VCaP (cell line): ENCODE measurements around the gene CATSPER1.
A peak's percentile ranks its signal among the peaks of the same experiment; 100 is the strongest.

Source experiments
- H3K27ac ChIP-seq: fragments of 450-650 bp; 2 replicates; pipeline ENCODE4 v1.5.1; 2017
- TF ChIP-seq, protein P1 (sequence below): fragments of 450-650 bp; conservative IDR thresholded peaks from 2 replicates; pipeline ENCODE4 v1.5.1; 2017; ENCODE audit warnings: mild to moderate bottlenecking, moderate library complexity

CATSPER1 gene

DNA sequence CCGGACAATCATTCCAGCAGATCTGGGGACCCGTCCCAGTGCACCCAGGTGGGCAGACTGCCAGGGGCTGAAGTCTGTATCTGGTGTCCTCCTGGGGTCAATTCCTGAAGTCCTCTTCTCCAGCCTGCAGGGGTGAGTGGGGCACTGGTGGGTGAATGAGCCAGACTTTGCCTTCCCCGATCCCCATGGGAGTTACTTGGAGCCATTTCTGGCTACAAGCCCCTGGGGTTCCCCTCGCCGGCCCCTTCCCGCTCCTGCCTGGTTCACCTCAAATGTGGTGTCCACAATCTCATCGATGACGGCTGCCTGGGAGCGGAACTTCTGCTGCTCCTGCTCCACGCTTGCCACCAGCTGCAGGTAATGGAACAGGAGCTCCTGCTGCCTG is 9.5 kb downstream of the CATSPER1 start:
- H3K27ac ChIP-seq: no peak overlapping the region
- TF ChIP-seq, protein P1, sequence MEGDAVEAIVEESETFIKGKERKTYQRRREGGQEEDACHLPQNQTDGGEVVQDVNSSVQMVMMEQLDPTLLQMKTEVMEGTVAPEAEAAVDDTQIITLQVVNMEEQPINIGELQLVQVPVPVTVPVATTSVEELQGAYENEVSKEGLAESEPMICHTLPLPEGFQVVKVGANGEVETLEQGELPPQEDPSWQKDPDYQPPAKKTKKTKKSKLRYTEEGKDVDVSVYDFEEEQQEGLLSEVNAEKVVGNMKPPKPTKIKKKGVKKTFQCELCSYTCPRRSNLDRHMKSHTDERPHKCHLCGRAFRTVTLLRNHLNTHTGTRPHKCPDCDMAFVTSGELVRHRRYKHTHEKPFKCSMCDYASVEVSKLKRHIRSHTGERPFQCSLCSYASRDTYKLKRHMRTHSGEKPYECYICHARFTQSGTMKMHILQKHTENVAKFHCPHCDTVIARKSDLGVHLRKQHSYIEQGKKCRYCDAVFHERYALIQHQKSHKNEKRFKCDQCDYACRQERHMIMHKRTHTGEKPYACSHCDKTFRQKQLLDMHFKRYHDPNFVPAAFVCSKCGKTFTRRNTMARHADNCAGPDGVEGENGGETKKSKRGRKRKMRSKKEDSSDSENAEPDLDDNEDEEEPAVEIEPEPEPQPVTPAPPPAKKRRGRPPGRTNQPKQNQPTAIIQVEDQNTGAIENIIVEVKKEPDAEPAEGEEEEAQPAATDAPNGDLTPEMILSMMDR: no peak

DNA sequence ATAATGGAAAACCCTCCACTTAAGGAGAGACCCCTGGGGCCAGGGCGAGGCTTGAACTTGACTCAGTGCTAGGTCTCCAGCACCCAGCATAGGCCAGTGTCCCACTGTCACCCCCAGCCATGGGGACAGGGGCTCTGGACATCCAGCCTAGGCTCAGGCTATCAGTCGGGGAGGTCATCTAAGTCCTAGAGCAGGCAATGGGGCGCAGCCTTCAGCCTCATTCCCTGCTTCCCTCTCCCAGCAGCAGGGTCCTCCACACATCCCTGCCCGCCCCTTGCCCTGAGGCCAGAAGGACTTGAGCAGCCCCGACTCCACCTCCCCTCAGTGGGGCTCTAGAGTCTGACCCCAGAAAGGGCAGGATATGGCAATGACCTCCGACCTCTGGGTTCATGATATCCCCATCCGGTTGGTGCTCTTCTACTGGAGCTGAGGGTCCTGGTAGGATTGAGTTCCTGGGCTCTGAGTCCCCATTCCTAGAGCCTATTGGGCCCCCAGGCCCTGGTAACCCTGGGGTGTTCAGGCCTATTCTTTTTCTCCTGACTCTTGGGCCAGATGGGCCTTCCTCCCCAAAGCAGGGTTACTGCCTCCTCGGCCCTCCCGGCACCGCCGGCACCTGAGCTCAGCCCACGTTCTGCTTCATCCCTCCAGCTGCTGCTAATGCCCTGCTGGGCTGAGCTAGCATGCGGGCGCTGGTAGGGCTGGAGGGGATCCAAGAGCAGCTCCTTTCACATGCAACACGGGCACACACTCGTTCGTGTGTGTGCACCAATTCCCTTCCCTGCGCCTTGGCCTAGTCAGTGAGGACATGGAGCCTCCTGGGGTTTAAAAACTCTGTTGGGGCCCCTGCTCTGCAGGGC is 10.1 kb downstream of the CATSPER1 start:
- H3K27ac ChIP-seq: no peak overlapping the region
- TF ChIP-seq, protein P1: no peak

GRCh38 chr11:66015454-66015881 is 10.8 kb downstream of the CATSPER1 start:
- TF ChIP-seq, protein P1: no peak
- peak overlapping the region; percentile 5; the same call in 1 of the 2 replicates for H3K27ac ChIP-seq

DNA sequence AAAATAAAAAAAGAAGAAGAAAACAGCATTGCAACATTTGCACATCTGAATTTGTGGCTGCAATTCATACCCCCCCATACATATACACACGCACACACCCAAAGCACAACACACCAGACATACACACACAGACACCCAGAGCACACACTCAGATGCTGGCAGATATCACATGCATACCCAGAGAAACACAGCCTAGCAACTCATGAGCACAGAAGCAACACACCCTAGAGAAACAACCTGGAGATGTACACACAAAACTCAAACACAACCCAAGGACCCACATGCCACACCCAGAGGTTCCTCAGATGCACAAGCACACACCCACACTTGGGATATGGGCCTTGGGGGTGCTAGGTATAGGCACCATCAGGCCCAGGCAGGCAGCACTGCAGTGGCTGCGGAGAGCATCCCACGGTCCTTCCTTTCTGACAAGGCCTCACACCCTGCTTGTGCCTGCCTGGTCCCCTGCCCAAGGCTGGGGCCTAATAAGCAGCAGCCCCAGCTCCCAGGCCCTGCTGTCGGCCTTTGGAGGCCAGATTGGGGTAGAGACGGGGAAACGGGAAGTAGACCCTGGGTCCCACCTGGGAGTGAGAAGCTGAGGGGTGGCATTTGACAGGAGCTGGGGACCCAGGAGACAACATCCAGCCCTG is 11.3 kb downstream of the CATSPER1 start:
- peak overlapping the region; percentile 5; the same call in 1 of the 2 replicates for H3K27ac ChIP-seq
- TF ChIP-seq, protein P1: no peak

DNA sequence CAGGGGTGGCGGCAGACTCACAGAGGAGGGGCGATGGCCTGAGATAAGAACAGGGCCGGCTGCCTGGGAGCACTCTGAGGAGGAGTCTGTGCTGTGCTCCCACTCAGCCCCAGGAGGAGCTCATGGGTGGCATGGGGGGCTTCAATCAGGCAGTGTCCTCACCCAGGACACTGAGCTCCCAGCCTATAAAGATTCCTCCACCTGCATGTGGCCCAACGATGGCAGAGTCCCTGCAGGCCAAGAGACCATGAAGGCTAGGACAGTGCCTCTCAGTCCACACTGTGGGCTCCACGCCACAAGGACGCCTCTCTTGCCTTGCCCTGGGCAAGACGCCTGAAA is 12.5 kb downstream of the CATSPER1 start:
- TF ChIP-seq, protein P1: no peak
- H3K27ac ChIP-seq: no peak overlapping the region

- TF ChIP-seq, protein P1: no peak
- no peak overlapping the region for H3K27ac ChIP-seq
Observed at GRCh38 chr11:66012946-66013761, 13.1 kb downstream of the CATSPER1 start.
